ENCODE results near the gene CNDP1.

Gene CNDP1

DNA sequence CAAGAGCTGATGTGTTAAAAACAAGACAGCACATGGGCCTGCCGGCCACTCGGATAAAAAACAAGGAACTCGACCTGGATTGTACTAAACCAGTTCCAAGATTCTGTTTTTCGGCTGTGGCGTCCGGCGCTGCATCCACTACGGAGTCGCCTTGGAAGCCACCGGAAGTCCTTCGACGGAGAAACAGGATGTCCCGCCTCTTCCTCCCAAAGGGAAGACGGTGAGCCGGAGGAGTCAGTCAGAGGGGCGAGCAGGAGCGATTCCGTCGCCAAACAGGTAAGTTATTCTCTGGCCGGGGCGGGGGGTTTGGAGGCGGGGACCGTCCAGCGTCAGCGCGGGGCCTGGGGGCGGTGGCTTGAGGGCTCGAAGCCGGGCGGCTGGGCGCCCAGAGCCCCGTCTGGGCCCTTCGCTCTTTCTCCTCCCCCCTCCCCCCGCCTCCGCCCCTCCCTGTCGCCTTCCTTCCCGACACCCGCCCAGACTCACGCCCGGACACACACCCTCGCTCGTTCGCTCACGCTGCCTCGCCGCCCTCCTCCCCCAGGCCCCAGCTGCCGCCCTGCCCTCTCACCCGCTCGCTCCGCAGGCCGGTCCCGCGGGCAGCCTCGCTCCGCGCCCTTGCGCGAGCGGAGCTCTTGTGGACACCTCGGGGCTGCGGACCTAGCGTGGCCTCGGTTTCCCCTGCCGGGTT is 63.5 kb downstream of the CNDP1 start, which contains the start of gene ZNF407:
Gene ZNF407 (plus strand): TSS at position 209 of the 688 bp plus-strand sequence. CDS start 33,150 bp downstream, outside the sequence.
- Histone ChIP-seq H3K27ac (ENCODE audit: low read depth, low read length) (peak within 1 kb of the TSS; percentile 90), H3K27me3 (ENCODE audit: control insufficient read depth in 1 of 2, insufficient read depth in 2 of 2, low read length in 2 of 2) (no peaks in the 10 kb centered on the region), H3K9me3 (ENCODE audit: control insufficient read depth in 1 of 2, low read length in 2 of 2) (no peaks in the 10 kb centered on the region), H3K4me1 (ENCODE audit: control insufficient read depth in 1 of 2, insufficient read depth in 2 of 2, low read length in 2 of 2) (peaks cover 19 to 21% of the 10 kb centered on the region in 2 donors), H3K9ac (ENCODE audit: low read depth in 1 of 2, low read length in 2 of 2) (peak within 1 kb of the TSS; percentile 89 to 98), H3K4me3 (ENCODE audit: low read depth in 1 of 2, low read length in 2 of 2) (peak within 1 kb of the TSS; percentile 89 to 96), H3K36me3 (ENCODE audit: control insufficient read depth in 1 of 2, insufficient read depth in 2 of 2, low read length in 2 of 2) (peaks cover 0 to 3% of the 10 kb centered on the region in 2 donors)

DNA sequence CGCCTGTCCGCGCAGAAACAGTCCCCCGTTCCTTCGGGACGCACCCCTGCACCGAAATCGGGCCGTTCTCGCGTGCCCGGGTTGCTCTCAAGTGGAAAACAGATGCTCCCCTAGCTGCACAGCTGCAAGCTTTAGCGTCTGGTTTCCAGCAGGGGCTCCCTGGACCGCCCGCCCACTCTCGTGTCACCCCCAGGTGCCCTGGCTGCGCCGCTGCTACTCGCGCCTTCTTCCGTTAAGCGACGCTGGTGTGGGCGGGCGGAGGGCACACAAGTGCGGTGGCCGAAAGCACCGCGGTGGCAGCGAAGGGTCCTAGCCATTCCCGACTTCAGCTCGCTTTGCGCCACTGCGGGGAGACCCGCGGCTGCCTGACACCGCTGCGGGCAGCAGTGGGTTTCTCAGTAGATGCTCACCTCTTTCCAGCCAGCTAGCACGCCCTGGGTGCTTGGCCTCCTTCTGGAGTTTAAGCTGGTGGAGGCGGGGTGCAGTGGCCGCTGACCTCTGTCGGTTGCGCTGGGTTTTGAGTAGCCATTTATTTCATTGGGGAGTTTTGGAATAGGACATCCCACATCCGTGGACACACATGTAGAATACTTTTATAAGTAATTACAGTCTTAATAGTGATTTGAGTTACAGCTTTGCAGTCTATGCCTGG is 64.2 kb downstream of the CNDP1 start:
- H3K27ac ChIP-seq (ENCODE audit: low read depth, low read length) = peak overlapping the region; percentile 90
- no peaks in the 10 kb centered on the region for H3K36me3 ChIP-seq (ENCODE audit: control insufficient read depth in 1 of 2, insufficient read depth in 2 of 2, low read length in 2 of 2)
- H3K27me3 ChIP-seq (ENCODE audit: control insufficient read depth in 1 of 2, insufficient read depth in 2 of 2, low read length in 2 of 2) = no peaks in the 10 kb centered on the region
- peaks cover 19 to 21% of the 10 kb centered on the region in 2 donors for H3K4me1 ChIP-seq (ENCODE audit: control insufficient read depth in 1 of 2, insufficient read depth in 2 of 2, low read length in 2 of 2)
- H3K9me3 ChIP-seq (ENCODE audit: control insufficient read depth in 1 of 2, low read length in 2 of 2) = no peaks in the 10 kb centered on the region
- H3K9ac ChIP-seq (ENCODE audit: low read depth in 1 of 2, low read length in 2 of 2) = peak overlapping the region; percentile 53 to 98
- peak overlapping the region; percentile 89 to 96 for H3K4me3 ChIP-seq (ENCODE audit: low read depth in 1 of 2, low read length in 2 of 2)

DNA sequence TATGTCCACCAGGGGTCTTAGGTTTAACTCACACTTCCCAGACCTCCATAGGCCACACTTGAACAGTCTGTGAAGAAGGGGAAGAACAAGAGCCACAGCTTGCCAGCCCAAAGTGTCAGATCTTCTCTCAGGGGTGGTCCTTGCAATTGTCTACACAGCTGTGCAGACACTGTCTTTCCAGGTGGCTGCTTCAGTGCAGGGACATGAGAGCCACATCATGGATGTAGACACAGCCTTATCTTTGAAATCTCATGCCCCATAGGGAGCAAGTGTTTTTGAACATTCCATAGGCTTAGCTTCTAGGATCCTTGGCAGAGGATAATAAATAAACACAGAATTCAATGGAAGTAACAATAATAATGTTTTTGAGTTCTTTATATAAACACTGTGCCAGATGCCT is 70.1 kb downstream of the CNDP1 start:
- Histone ChIP-seq H3K4me3 (ENCODE audit: low read depth in 1 of 2, low read length in 2 of 2) (no peak overlapping the region), H3K27me3 (ENCODE audit: control insufficient read depth in 1 of 2, insufficient read depth in 2 of 2, low read length in 2 of 2) (no peaks in the 10 kb centered on the region), H3K4me1 (ENCODE audit: control insufficient read depth in 1 of 2, insufficient read depth in 2 of 2, low read length in 2 of 2) (peaks cover 0 to 5% of the 10 kb centered on the region in 2 donors), H3K9me3 (ENCODE audit: control insufficient read depth in 1 of 2, low read length in 2 of 2) (no peaks in the 10 kb centered on the region), H3K27ac (ENCODE audit: low read depth, low read length) (no peak overlapping the region), H3K36me3 (ENCODE audit: control insufficient read depth in 1 of 2, insufficient read depth in 2 of 2, low read length in 2 of 2) (no peaks in the 10 kb centered on the region), H3K9ac (ENCODE audit: low read depth in 1 of 2, low read length in 2 of 2) (no peak overlapping the region)

DNA sequence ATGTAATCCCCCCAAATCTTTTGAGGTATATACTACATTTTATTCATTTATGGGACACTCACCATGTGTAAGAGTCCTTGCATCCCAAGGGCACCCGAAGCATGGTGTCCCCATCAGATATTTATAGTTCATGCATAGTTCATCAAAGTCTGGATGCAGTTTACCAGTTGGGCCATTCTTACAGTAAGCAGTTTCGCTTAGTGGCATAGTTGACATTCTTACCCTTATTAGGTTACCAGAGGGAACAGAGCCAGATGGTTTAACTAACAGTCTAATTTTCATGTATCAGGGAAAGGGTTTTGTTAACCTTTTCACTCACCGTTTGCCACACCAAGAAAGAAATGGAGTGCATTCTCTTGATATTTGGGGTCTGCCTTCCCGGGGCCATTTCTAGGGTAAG is 70.5 kb downstream of the CNDP1 start:
- peaks cover 0 to 5% of the 10 kb centered on the region in 2 donors for H3K4me1 ChIP-seq (ENCODE audit: control insufficient read depth in 1 of 2, insufficient read depth in 2 of 2, low read length in 2 of 2)
- H3K9ac ChIP-seq (ENCODE audit: low read depth in 1 of 2, low read length in 2 of 2) = no peak overlapping the region
- H3K4me3 ChIP-seq (ENCODE audit: low read depth in 1 of 2, low read length in 2 of 2) = no peak overlapping the region
- no peaks in the 10 kb centered on the region for H3K36me3 ChIP-seq (ENCODE audit: control insufficient read depth in 1 of 2, insufficient read depth in 2 of 2, low read length in 2 of 2)
- H3K9me3 ChIP-seq (ENCODE audit: control insufficient read depth in 1 of 2, low read length in 2 of 2) = no peaks in the 10 kb centered on the region
- no peaks in the 10 kb centered on the region for H3K27me3 ChIP-seq (ENCODE audit: control insufficient read depth in 1 of 2, insufficient read depth in 2 of 2, low read length in 2 of 2)
- H3K27ac ChIP-seq (ENCODE audit: low read depth, low read length) = no peak overlapping the region

DNA sequence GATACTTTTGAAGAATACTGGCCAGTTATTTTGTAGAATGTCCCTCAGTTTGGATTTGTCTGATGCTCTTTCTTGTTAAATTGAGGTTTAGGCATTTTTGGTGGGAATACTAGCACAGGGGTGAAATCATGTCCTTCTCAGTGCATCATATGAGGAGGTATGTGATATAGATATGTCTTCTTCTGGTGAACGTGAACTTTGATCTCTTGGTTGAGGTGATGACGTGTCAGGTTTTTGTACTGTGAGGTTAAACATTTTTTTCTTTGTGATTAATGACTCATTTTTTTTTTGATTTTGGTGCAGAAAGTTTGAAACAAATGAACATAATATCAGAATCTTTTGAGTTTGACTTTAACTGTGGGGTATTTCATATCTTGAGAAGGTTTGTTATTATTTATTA is 74.4 kb downstream of the CNDP1 start:
- no peak overlapping the region for H3K4me3 ChIP-seq (ENCODE audit: low read depth in 1 of 2, low read length in 2 of 2)
- H3K27me3 ChIP-seq (ENCODE audit: control insufficient read depth in 1 of 2, insufficient read depth in 2 of 2, low read length in 2 of 2) = no peaks in the 10 kb centered on the region
- peaks cover 0 to 5% of the 10 kb centered on the region in 2 donors for H3K4me1 ChIP-seq (ENCODE audit: control insufficient read depth in 1 of 2, insufficient read depth in 2 of 2, low read length in 2 of 2)
- H3K9ac ChIP-seq (ENCODE audit: low read depth in 1 of 2, low read length in 2 of 2) = no peak overlapping the region
- no peaks in the 10 kb centered on the region for H3K36me3 ChIP-seq (ENCODE audit: control insufficient read depth in 1 of 2, insufficient read depth in 2 of 2, low read length in 2 of 2)
- H3K27ac ChIP-seq (ENCODE audit: low read depth, low read length) = no peak overlapping the region
- no peaks in the 10 kb centered on the region for H3K9me3 ChIP-seq (ENCODE audit: control insufficient read depth in 1 of 2, low read length in 2 of 2)

DNA sequence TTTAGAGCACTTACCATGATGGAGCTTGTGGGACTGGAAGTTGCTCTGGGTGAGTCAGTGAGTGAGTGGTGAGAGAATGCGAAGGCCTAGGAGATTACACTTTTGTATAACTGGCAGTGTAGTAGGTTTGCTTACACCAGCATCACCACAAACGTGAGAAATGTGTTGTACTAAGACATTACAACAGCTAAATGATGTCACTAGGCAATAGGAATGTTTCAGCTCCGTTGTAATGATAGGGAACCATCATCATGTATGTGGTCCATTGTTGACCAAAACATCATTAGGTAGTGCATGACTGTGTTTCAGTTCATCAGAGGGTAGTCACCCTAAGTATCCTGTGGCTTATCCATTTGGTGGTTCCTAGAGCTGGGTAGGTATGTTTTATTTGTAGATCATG is 75.2 kb downstream of the CNDP1 start:
- H3K4me1 ChIP-seq (ENCODE audit: control insufficient read depth in 1 of 2, insufficient read depth in 2 of 2, low read length in 2 of 2) = peaks cover 0 to 5% of the 10 kb centered on the region in 2 donors

DNA sequence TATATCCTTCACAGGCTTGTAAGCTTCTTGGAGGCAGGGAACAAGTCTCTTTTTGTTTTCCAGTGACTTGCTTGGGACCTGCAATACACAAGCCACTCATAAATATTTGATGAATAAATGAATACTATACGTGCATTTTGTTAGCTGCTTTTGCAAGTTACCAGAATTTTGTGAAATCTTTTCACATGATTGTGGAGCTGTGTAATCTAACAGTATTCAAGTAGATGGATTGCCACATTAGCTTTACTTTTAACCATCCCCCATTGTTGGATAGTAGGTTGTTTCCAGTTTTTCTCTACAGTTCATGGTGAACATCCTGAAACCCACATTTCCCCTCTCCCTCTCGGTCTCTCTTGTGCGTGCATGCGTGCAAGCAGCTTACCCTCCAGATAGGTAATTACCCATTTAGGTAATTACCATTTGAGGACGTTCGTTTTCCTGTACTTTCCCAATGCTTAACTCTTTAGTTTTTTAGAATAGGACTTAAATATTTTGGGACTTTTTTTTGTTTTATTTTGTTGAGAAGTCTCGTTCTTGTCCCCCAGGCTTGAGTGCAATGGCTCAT is 75.8 kb downstream of the CNDP1 start:
- Histone ChIP-seq H3K4me1 (ENCODE audit: control insufficient read depth in 1 of 2, insufficient read depth in 2 of 2, low read length in 2 of 2) (peaks cover 0 to 5% of the 10 kb centered on the region in 2 donors), H3K27me3 (ENCODE audit: control insufficient read depth in 1 of 2, insufficient read depth in 2 of 2, low read length in 2 of 2) (no peaks in the 10 kb centered on the region), H3K4me3 (ENCODE audit: low read depth in 1 of 2, low read length in 2 of 2) (no peak overlapping the region), H3K27ac (ENCODE audit: low read depth, low read length) (no peak overlapping the region), H3K9me3 (ENCODE audit: control insufficient read depth in 1 of 2, low read length in 2 of 2) (no peaks in the 10 kb centered on the region), H3K36me3 (ENCODE audit: control insufficient read depth in 1 of 2, insufficient read depth in 2 of 2, low read length in 2 of 2) (no peaks in the 10 kb centered on the region), H3K9ac (ENCODE audit: low read depth in 1 of 2, low read length in 2 of 2) (no peak overlapping the region)

More for the DNA sequence above, 75.2 kb downstream of the CNDP1 start:
- H3K9ac ChIP-seq (ENCODE audit: low read depth in 1 of 2, low read length in 2 of 2) = no peak overlapping the region
- H3K4me3 ChIP-seq (ENCODE audit: low read depth in 1 of 2, low read length in 2 of 2) = no peak overlapping the region
- no peaks in the 10 kb centered on the region for H3K27me3 ChIP-seq (ENCODE audit: control insufficient read depth in 1 of 2, insufficient read depth in 2 of 2, low read length in 2 of 2)
- H3K36me3 ChIP-seq (ENCODE audit: control insufficient read depth in 1 of 2, insufficient read depth in 2 of 2, low read length in 2 of 2) = no peaks in the 10 kb centered on the region
- H3K9me3 ChIP-seq (ENCODE audit: control insufficient read depth in 1 of 2, low read length in 2 of 2) = no peaks in the 10 kb centered on the region
- H3K27ac ChIP-seq (ENCODE audit: low read depth, low read length) = no peak overlapping the region

DNA sequence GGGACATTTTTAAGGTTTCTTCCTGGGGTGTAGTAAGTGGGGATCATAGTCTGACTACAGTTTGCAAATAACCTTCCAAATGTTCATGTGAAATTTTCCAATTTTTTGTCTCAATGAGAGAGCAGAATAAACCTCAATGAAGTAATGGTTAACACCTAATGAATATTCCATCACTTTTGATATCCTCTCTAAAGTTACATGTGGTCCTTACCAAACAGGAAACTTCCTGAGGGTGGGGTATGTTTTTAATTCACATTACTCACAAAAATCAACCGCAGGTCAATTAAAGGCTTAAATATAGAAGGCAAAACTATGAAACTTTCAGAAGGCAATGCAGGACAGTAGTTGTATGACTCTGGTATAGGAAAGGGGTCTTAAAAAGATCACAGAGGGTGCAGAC is 76.6 kb downstream of the CNDP1 start:
- no peaks in the 10 kb centered on the region for H3K27me3 ChIP-seq (ENCODE audit: control insufficient read depth in 1 of 2, insufficient read depth in 2 of 2, low read length in 2 of 2)
- no peak overlapping the region for H3K9ac ChIP-seq (ENCODE audit: low read depth in 1 of 2, low read length in 2 of 2)
- H3K4me1 ChIP-seq (ENCODE audit: control insufficient read depth in 1 of 2, insufficient read depth in 2 of 2, low read length in 2 of 2) = peaks cover 0 to 5% of the 10 kb centered on the region in 2 donors
- no peaks in the 10 kb centered on the region for H3K9me3 ChIP-seq (ENCODE audit: control insufficient read depth in 1 of 2, low read length in 2 of 2)
- no peak overlapping the region for H3K27ac ChIP-seq (ENCODE audit: low read depth, low read length)
- no peaks in the 10 kb centered on the region for H3K36me3 ChIP-seq (ENCODE audit: control insufficient read depth in 1 of 2, insufficient read depth in 2 of 2, low read length in 2 of 2)
- no peak overlapping the region for H3K4me3 ChIP-seq (ENCODE audit: low read depth in 1 of 2, low read length in 2 of 2)

DNA sequence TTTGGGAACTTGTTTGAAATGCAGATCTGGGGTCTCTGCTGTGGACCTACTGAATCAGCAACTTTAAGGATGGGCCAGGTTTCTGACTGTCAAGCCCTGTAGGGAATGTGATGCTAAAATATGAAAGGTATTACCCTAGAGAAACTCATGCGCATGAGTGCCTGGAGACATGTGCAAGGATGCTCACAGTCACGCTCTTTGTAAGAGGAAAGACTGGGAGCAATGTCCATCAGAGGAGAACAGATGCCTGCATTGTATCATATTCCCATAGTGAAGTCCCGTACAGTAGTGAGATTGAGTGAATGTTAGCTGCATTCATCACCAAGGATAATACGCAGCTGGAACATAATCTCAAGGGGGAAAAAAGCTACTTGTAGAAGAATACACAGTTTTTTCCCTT is 77.5 kb downstream of the CNDP1 start:
- Histone ChIP-seq H3K9me3 (ENCODE audit: control insufficient read depth in 1 of 2, low read length in 2 of 2) (no peaks in the 10 kb centered on the region), H3K9ac (ENCODE audit: low read depth in 1 of 2, low read length in 2 of 2) (no peak overlapping the region), H3K4me1 (ENCODE audit: control insufficient read depth in 1 of 2, insufficient read depth in 2 of 2, low read length in 2 of 2) (peaks cover 0 to 5% of the 10 kb centered on the region in 2 donors), H3K4me3 (ENCODE audit: low read depth in 1 of 2, low read length in 2 of 2) (no peak overlapping the region), H3K36me3 (ENCODE audit: control insufficient read depth in 1 of 2, insufficient read depth in 2 of 2, low read length in 2 of 2) (no peaks in the 10 kb centered on the region), H3K27ac (ENCODE audit: low read depth, low read length) (no peak overlapping the region), H3K27me3 (ENCODE audit: control insufficient read depth in 1 of 2, insufficient read depth in 2 of 2, low read length in 2 of 2) (no peaks in the 10 kb centered on the region)

DNA sequence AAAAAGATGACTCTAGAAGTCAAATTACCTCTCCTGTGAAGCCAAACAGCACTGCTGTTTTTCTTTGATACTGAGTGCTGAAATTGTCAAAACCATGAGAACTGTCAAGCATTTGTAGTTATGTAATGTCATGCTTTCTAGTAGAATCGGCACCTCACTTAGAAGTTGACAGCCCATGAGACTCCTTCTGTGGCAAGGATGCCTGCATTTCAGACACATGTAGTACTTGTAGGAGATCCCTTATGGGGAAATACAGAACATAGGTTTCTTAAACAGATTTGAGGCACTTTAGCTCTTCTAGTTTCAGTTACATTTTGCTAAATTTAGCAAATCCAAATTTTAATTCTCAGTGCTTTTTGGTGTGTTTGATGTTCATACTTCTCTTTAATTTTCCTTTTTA is 79.1 kb downstream of the CNDP1 start:
- Histone ChIP-seq H3K9ac (ENCODE audit: low read depth in 1 of 2, low read length in 2 of 2) (no peak overlapping the region), H3K27me3 (ENCODE audit: control insufficient read depth in 1 of 2, insufficient read depth in 2 of 2, low read length in 2 of 2) (no peaks in the 10 kb centered on the region), H3K27ac (ENCODE audit: low read depth, low read length) (no peak overlapping the region), H3K9me3 (ENCODE audit: control insufficient read depth in 1 of 2, low read length in 2 of 2) (no peaks in the 10 kb centered on the region), H3K36me3 (ENCODE audit: control insufficient read depth in 1 of 2, insufficient read depth in 2 of 2, low read length in 2 of 2) (no peaks in the 10 kb centered on the region), H3K4me3 (ENCODE audit: low read depth in 1 of 2, low read length in 2 of 2) (no peak overlapping the region), H3K4me1 (ENCODE audit: control insufficient read depth in 1 of 2, insufficient read depth in 2 of 2, low read length in 2 of 2) (peaks cover 0 to 5% of the 10 kb centered on the region in 2 donors)

Data from duodenal mucosa (tissue), 2 donors.